ENCODE data around the gene CDYL2.

DNA sequence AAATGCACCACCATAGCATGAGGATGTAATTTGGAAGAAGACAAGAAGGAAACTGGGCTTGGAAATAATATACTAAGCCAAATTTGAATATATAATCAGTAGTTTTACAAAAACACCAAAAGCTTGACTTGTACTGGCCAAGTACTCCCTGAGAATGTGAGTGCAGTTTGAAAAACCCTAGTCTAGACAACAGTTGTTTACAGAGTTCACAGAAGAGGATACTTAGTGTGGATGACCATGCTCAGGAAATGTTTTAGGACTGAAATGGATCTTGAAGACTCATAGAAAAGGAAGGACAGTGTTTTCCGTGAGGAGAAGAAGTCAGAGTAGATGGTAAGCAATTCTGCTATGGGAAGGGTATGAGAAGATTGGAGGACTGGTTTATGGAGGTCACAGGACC lies 1.9 kb upstream of the CDYL2 start:
- no peak for TF ChIP-seq CTCF (IDR thresholded peaks at IDR 0.05; ENCODE audit: extremely low read depth in 1 of 2, insufficient read depth in 1 of 2, low read depth in 1 of 2, low read length in 2 of 2)
- no peak for TF ChIP-seq EZH2 (IDR thresholded peaks at IDR 0.05; ENCODE audit: borderline replicate concordance, low read depth, low read length, severe bottlenecking)
- TF ChIP-seq POLR2A (IDR thresholded peaks at IDR 0.05; ENCODE audit: low read depth, low read length): no peak
